Measurements from ENCODE around the gene EFNA2. TPM values are rescaled to one million over a fixed set of nuclear protein-coding genes. Genes with fewer than 3 reads are reported as not detected.
A peak's percentile ranks its signal among the peaks of the same experiment; 100 is the strongest.

EFNA2 gene
- total and polyA plus RNA-seq, 2 of the 8 experiments (the other 6 are each of a cell fraction or from before 2014, with no cell fraction given) = 4.0 to 7.0 TPM

- CTCF ChIA-PET (ENCODE audit: partially characterized antibody) = interaction anchor here (0.6 to 1.8 kb wide), 6 partner anchors 9 to 362 kb away, joined by 3 to 4 read pairs (median 3); no protein-coding TSS in a partner anchor
- FAIRE-seq = no peak
- H3K4me2 ChIP-seq (ENCODE audit: insufficient read depth in 1 of 2, low read depth in 2 of 2, low read length in 2 of 2) = no peak overlapping the region
Measured at GRCh38 chr19:1302533-1303239, 17.0 kb downstream of the EFNA2 start.

More at GRCh38 chr19:1302533-1303239, 17.0 kb downstream of the EFNA2 start:
- H3K36me3 ChIP-seq (ENCODE audit: control insufficient read depth in 2 of 4, insufficient read depth in 4 of 4, low read length in 3 of 4) = no peaks in the 10 kb centered on the region
- no peak overlapping the region for H3K9ac ChIP-seq (replicated peaks in 1 of 4; ENCODE audit: extremely low read depth in 1 of 4, low read depth in 3 of 4, low read length in 3 of 4)
- no peak overlapping the region for H4K91ac ChIP-seq (replicated peaks; ENCODE audit: insufficient read length, low read length)
- no peak for TF ChIP-seq SP2 (IDR thresholded peaks at IDR 0.05; ENCODE audit: low read length)
- no peak for TF ChIP-seq RXRA (IDR thresholded peaks at IDR 0.05; ENCODE audit: insufficient read depth, low read depth, low read length)
- no peak overlapping the region for H2BK120ac ChIP-seq (replicated peaks; ENCODE audit: low read depth, low read length)
- no peak overlapping the region for H3K27ac ChIP-seq (ENCODE audit: low read depth, low read length)
- DNase-seq (ENCODE audit: low read depth in 1 of 2, low spot score in 2 of 2) = no peak
- H3K4me1 ChIP-seq (replicated peaks in 1 of 4; ENCODE audit: control insufficient read depth in 3 of 4, insufficient read depth in 4 of 4, low read length in 3 of 4) = 0 out of 7 replicates have a peak, but pooled peaks cover 0 to 4% (median 0%) of the 10 kb centered on the region in 4 experiments
- H3K56ac ChIP-seq (replicated peaks; ENCODE audit: insufficient read length, low read depth, low read length) = no peak overlapping the region
- no peak overlapping the region for H2AK5ac ChIP-seq (ENCODE audit: low read depth, low read length)
- no peak overlapping the region for H2AFZ ChIP-seq (ENCODE audit: low read length)
- H2BK20ac ChIP-seq (ENCODE audit: low read length) = no peak overlapping the region
- H3K14ac ChIP-seq (ENCODE audit: insufficient read length) = no peak overlapping the region
- 90% methylated on average over 26 of the region's 36 CpGs; no CpG with 5 or more reads in 1 of the 2 experiments for WGBS, 2 experiments (ENCODE audit: extremely low coverage in 1 of 2, insufficient coverage in 1 of 2, insufficient read length in 1 of 2, insufficient replicate concordance in 2 of 2, low coverage in 1 of 2, low lambda C conversion rate in 2 of 2, missing lambda C conversion rate in 1 of 2)
- H3K9me3 ChIP-seq (ENCODE audit: insufficient read depth in 2 of 2, low read depth in 1 of 2, low read length in 1 of 2) = no peaks in the 10 kb centered on the region
- H3K23ac ChIP-seq (ENCODE audit: insufficient read length) = no peak overlapping the region
- no peaks in the 10 kb centered on the region for H3K79me1 ChIP-seq (ENCODE audit: low read depth, low read length)
- 0 out of 2 replicates have a peak overlapping the region, but pooled peaks have one; percentile 11 for H2BK12ac ChIP-seq (ENCODE audit: low read depth, low read length)
- POLR2A ChIA-PET (ENCODE audit: partially characterized antibody) = interaction anchor here (0.9 to 1.9 kb wide), 4 partner anchors 11 to 36 kb away, joined by 3 to 7 read pairs (median 4); partner anchors contain the start of gene CIRBP
- no peak overlapping the region for H3K4me3 ChIP-seq (ENCODE audit: extremely low read depth in 1 of 4, insufficient read depth in 2 of 4, low read depth in 3 of 4, low read length in 4 of 4)
- H3K27me3 ChIP-seq (replicated peaks in 1 of 4; ENCODE audit: control insufficient read depth in 3 of 4, extremely low read depth in 1 of 4, insufficient read depth in 3 of 4, low read length in 3 of 4) = no peaks in the 10 kb centered on the region
- no peaks in the 10 kb centered on the region for H3K79me2 ChIP-seq (ENCODE audit: control insufficient read depth in 1 of 2, insufficient read depth in 2 of 2, low read length in 2 of 2)
- no peaks in the 10 kb centered on the region for H3K23me2 ChIP-seq (ENCODE audit: low read depth, low read length)
- H4K8ac ChIP-seq (ENCODE audit: extremely low read depth, insufficient read depth, low read length) = no peak overlapping the region
- H2BK15ac ChIP-seq (ENCODE audit: low read length) = no peak overlapping the region
- no peak overlapping the region for H3K18ac ChIP-seq (ENCODE audit: extremely low read depth, low read length)
- H3K4ac ChIP-seq (replicated peaks; ENCODE audit: insufficient read length, low read depth, low read length) = no peak overlapping the region
- H4K5ac ChIP-seq (ENCODE audit: insufficient read length, low read depth, low read length) = no peak overlapping the region
- no peak overlapping the region; the same call in 1 of the 2 replicates for H2BK5ac ChIP-seq (ENCODE audit: low read depth, low read length)
- H4K20me1 ChIP-seq (replicated peaks in 1 of 2; ENCODE audit: control insufficient read depth in 1 of 2, insufficient read depth in 2 of 2, low read length in 2 of 2) = no peaks in the 10 kb centered on the region
